ENCODE results near the gene UNC93B1. TPM values are rescaled to one million over a fixed set of nuclear protein-coding genes. Genes with fewer than 3 reads are reported as not detected.

Gene UNC93B1
- total and polyA plus RNA-seq, 2 of the 13 experiments (the other 11 are each of a cell fraction or from before 2014, with no cell fraction given), result 8.8 to 18.9 TPM

- TF ChIP-seq ZIK1 (CRISPR knock-in tag; IDR thresholded peaks at IDR 0.05; ENCODE audit: borderline replicate concordance, low read depth) (no peak), HOXD1 (CRISPR knock-in tag; IDR thresholded peaks at IDR 0.05) (no peak), KAT7 (CRISPR knock-in tag; IDR thresholded peaks at IDR 0.05; ENCODE audit: borderline replicate concordance) (no peak), ZBTB21 (CRISPR knock-in tag; IDR thresholded peaks at IDR 0.05) (no peak), ASH2L (IDR thresholded peaks at IDR 0.05; ENCODE audit: insufficient read length, low read depth, low read length) (peak; percentile 86), ZNF18 (CRISPR knock-in tag; IDR thresholded peaks at IDR 0.05; ENCODE audit: insufficient replicate concordance) (peak; percentile 78), THAP11 (CRISPR knock-in tag; IDR thresholded peaks at IDR 0.05) (no peak), E2F2 (CRISPR knock-in tag; IDR thresholded peaks at IDR 0.05; ENCODE audit: borderline replicate concordance) (no peak), ZNF543 (CRISPR knock-in tag; IDR thresholded peaks at IDR 0.05) (no peak), ZFP36L2 (CRISPR knock-in tag; IDR thresholded peaks at IDR 0.05) (no peak), PBX3 (CRISPR knock-in tag; IDR thresholded peaks at IDR 0.05; ENCODE audit: borderline replicate concordance) (no peak), RCOR2 (CRISPR knock-in tag; IDR thresholded peaks at IDR 0.05) (no peak), LCORL (IDR thresholded peaks at IDR 0.05) (no peak), LCORL (CRISPR knock-in tag; IDR thresholded peaks at IDR 0.05) (no peak), SOX6 (IDR thresholded peaks at IDR 0.05) (no peak), SOX6 (CRISPR knock-in tag; IDR thresholded peaks at IDR 0.05) (no peak), MIER3 (CRISPR knock-in tag; IDR thresholded peaks at IDR 0.05; ENCODE audit: borderline replicate concordance) (no peak), HOXA3 (CRISPR knock-in tag; IDR thresholded peaks at IDR 0.05) (no peak), ZSCAN20 (CRISPR knock-in tag; IDR thresholded peaks at IDR 0.05; ENCODE audit: borderline replicate concordance) (no peak), RFX1 (IDR thresholded peaks at IDR 0.05) (no peak), THYN1 (CRISPR knock-in tag; IDR thresholded peaks at IDR 0.05; ENCODE audit: borderline replicate concordance, low read depth) (no peak), EZH2 (conservative IDR thresholded peaks at IDR 0.05; ENCODE audit: low read depth, low read length) (no peak), BCLAF1 (IDR thresholded peaks at IDR 0.05) (no peak)
Observed at GRCh38 chr11:68037411-68038225, 33.7 kb upstream of the UNC93B1 start (continued).
